Astrocyte of the hippocampus (primary cell): ENCODE measurements around the gene MEA1.
"Not testable (repeated sequence)": the region's sequence is repeated elsewhere in the genome, so short reads cannot be mapped to it uniquely, and the experiment has no call there.

Source experiments
- DNase-seq: peaks from one replicate; pipeline ENCODE4 v3.0.0; 2011; ENCODE audit warnings: low read depth, low spot score

MEA1 gene

DNA sequence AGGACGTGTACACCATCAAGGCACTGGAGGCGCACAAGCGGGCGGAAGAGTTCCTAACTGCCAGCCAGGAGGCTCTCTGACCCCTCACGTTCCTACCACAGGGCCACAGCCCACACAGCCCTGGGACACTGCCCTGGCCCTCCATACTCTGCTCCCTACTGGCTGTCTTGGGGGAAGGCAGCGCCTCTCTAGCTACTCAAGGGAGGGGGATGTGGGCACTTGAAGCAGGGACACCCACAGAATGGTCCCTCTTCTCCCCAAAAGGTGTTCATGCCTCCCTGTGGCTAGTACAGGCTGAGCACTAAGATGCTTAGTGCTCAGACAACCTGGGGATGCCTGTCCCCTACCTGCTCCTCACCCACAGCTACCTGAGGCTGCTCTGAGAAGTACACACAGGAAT is 2.5 kb downstream of the MEA1 start:
- no peak for DNase-seq

DNA sequence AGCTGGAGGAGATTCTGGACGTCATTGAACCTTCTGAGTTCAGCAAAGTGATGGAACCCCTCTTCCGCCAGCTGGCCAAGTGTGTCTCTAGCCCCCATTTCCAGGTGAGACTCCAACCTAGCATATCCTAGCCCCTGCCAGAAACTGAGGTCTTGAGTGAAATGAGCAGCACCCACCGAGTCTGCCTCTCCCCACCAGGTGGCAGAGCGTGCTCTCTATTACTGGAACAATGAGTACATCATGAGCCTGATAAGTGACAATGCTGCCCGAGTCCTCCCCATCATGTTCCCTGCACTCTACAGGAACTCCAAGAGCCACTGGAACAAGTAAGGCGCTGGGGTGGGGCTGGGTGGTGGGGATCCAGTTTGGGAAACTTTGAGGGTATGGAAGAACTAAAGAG is 4.6 kb downstream of the MEA1 start:
- DNase-seq = peak; percentile 43

DNA sequence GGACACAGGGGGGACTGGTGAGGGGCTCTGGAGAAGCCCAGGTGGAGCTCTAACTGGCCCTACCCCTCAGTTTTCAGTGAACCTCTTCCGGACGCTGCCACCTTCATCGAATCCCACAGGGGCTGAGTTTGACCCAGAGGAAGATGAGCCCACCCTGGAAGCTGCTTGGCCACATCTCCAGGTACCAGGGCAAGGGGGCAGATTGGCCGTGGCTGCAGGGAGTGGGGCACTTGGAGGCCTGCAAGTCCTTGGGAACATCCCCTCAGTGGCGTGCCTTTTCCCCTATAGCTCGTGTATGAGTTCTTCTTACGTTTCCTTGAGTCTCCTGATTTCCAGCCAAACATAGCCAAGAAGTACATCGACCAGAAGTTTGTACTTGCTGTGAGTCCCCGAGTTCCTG is 6.6 kb downstream of the MEA1 start:
- DNase-seq = no peak

DNA sequence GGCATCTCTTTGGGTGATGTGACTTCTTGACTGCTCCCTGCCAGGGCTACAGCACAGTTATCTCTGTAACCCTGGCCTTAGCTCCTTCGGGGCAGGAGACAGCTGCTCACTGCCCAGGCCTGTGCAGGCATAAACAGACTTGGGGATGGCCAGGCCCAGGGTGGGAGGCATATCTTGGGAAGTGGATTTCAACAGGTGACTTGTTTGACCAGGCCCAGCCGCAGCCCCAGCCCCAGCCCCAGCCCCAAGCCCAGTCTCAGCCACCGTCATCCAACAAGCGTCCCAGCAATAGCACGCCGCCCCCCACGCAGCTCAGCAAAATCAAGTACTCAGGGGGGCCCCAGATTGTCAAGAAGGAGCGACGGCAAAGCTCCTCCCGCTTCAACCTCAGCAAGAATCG is 7.5 kb downstream of the MEA1 start:
- DNase-seq = no peak

DNA sequence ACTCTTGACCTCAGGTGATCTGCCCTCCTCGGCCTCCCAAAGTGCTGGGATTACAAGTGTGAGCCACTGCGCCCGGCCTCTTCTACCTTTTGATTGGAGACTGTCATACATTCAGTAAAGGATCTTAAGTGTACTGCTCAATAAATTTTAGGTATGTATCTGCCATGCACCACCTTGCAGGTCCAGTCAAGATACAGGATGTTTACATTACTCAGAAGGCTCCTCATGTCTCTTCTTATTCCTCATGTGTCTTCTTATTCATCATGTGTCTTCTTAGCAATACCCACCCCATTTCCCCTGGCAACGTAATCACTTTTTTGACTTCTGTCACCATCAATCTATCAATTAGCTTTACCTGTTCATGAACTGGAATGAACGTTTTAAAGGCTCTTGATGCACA is 7.9 kb downstream of the MEA1 start:
- no peak for DNase-seq

DNA sequence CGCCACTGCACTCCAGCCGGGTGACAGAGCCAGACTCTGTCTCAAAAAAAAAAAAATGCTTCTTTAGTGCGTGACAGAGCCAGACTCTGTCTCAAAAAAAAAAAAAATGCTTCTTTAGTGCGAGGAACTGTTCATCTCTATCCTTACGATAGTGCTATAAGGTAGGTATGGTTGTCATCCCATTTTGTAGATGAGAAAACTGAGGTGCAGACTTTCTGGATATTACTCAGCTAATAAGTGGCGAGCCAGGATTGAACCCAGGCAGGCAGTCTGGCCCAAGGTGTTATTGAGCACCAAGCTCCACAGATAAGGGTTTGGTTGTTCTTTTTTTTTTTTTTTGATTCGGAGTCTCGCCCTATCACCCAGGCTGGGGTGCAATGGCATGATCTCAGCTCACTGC is 11.9 kb downstream of the MEA1 start:
- no peak for DNase-seq

DNA sequence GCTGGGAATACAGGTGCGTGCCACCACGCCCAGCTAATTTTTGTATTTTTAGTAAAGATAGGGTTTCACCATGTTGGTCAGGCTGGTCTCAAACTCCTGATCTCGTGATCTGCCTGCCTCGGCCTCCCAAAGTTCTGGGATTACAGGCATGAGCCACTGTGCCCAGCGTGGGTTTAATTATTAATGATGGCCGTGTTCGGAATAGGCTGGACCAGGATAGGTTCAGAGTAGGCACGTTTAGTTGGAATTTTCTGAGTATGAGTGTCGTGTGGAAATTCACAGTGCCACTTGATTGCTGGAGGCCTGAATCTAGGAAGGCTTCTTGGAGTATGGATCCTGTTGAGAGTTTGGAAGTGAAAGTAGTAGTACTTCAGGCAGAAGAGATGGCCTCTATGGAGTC is 15.5 kb downstream of the MEA1 start:
- not testable (repeated sequence) for DNase-seq

DNA sequence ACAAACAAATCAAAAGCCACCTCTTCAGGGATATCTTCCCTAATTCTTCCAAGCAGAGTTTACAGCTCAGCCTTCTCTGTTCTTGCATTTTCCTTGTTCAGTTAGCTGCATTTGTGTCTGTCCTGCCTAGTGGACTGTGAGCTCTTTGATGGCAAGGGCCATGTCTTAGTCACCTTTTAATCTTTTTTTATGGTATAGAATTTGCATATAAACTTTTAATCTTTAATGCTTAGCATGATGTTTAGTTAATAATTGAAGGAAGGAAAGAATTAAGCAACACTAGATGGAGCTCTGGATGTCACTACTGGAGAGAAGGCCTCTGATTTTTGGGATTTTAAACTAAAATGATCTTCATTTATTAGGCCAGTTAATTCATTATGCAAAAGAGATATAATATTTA is 17.2 kb downstream of the MEA1 start:
- DNase-seq = no peak

DNA sequence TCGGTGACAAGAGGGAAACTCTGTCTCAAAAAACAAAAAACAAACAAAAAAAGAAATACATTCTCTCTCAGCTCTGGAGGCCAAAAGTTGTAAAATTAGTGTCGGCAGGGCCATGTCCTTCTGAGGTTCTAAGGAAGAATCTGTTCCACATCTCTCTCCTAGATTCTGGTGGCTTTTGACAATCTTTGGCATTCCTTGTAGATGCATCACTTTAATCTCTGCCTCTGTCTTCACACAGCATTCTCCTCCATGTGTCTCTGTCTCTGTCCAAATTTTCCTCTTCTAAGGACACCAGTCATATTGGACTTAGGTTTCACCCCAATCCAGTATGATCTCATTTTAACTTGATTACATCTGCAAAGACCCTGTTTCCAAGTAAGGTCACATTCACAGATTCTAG is 20.3 kb downstream of the MEA1 start:
- no peak for DNase-seq

DNA sequence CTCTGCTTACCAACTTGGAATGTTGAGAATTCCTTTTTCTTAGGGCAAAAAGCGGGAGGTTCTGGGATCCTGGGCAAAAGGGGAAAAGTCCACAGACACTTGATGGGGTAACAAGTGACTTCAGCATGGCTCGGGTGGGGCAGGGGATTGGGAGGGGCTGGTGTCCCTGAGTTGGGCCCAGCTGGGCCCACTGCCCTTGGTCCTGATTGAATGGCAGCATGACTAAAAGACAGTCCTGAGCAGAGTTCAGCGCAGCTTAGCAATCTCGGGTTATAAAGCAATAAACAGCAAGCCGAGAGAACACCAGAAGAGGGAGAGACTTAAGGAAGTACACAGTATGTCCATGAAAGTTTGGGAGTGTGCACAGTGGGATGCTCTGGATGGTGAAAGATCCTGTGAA is 23.8 kb downstream of the MEA1 start:
- DNase-seq = no peak

DNA sequence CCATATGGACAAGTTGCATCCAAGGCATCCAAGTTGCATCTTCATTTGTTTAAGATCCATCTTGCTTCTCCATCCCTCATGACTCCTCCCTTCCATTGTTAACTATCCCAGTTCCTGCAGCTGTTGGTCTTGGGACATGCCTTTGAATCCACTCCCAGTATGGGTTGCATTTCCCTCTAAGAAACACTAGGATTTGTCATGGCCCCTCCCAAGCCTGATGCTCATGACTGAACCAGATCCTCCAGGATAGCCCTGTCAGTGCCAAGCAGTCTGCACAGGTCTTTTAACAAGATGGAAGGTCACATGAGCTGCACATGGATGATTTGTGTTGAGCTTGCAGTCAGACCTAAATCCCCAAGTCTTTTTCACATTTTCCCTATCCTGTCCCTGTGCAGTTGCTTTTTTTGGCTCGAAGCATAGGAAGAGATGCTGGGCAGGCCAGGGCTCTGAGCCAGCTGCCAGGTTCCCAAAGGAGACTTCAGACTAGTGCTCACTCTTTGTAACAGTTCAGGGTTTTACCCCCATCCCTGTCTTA is 25.2 kb downstream of the MEA1 start:
- DNase-seq = peak; percentile 49

DNA sequence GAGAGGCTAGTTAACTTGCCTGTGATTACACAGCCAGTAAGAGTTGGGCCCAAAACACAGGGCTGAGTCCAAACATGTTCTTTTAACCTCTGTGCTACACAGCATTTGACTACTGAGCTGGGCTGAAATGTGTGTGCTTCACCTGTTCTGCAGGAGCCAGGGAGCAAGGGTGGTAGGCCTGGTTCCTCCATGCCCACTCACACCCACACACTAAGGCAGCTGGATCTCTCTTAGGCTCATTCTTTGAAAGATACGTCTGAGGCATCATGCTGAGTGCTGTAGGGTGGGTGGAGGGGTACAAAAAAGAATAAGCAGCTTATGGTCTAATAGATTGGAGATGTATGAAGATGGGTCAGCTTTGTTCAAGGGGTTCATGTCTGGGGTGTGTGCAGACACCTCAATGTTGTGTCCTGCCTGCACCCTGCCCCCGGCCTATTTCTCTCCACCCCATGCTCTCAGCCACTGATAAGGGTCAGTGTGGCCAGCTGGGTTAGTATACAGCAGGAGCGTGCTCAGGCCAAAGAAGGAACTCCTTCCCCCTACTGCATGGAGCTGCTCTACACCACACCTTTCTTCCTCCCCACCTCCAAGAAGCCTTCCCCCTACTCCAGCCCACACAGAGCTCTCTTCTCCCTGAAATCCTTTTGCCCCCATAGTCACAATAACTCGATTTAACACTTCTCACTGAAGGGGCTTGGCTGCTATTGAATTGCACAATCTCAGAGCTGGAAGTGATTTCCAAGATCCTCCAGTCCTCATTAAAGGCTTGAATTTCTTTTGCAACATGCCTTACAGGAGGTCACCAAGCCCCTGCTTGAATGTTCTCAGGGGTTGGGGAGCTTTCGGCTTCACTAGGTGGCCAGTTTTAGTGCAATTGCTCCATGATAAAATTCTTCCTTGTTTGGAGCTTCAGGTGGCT is 26.0 kb downstream of the MEA1 start:
- no peak for DNase-seq

DNA sequence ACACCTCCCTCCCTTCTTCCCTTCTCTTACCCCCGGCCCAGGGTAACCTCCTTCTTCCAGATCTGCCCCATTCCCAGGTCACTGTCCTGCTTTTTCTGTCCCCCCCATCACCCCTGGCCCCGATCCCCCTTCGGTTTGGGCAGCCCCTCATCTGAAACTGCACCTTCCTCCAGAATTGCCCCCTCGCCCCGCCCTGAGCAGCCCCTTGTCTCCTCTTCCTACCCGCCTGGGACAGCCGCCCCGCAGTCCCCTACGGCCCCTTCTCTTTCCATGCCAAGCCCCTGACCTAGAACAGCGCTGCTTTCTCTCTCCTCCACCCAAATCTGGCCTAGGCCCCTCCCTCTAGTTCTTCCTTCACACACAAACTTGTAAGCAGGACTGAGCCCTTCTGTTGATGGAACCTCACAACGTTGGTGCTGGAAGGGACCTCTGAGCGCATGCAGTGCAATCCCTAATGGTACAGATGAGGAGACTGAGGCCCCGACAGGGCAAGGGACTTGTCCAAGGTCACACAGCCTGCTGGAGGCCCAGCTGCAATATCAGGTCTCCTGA is 28.7 kb downstream of the MEA1 start:
- DNase-seq = peak; percentile 31

DNA sequence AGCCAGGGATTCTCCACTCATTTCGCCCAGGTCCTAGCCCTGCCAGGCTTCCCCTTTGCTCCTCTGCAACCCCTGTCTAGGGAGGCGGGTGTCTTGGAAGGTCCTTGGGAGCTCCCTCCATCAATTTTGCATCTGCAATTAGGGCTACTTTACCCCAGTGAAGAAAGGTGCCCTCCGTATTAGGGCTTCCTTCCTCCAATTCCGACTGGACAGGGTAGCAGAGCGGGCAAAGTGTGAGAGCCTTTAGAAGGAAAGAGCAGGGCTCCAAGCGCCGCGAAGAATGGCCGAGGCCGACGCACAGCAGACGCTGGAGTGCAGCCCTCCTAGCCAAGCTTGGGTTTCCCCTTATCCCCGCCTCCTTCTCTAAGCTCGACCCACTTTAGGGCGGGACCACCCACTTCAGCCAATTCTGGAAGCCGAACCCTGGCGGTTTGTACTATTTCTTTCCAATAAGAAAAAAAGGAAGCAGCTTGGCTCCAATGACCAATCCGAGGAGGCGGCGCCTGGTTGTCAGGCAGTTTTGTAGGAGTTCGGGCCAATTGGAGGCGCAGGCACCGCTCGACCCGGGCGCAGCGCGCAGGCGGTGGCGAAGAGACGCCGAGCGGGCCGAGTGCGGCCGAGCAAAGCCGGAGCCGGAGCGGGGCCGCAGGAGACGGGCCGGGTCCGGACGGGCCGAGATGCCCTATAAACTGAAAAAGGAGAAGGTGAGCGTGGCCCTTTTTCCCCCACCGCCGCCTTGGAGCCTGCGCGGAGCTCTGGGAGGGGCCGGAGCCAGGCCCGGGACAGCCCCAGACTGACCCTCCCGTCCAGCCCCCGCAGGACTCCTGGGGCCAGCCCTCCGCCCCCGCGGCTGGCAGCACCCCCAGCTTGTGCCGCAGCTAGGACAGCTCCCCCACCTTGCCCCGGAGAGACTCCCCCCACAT is 29.5 kb downstream of the MEA1 start, which contains the start of gene PPP2R5D:
TSS of gene PPP2R5D (plus strand) at position 570 of the 923 bp plus-strand sequence. CDS start at position 678, 108 bp downstream.
- peak; percentile 99 for DNase-seq

DNA sequence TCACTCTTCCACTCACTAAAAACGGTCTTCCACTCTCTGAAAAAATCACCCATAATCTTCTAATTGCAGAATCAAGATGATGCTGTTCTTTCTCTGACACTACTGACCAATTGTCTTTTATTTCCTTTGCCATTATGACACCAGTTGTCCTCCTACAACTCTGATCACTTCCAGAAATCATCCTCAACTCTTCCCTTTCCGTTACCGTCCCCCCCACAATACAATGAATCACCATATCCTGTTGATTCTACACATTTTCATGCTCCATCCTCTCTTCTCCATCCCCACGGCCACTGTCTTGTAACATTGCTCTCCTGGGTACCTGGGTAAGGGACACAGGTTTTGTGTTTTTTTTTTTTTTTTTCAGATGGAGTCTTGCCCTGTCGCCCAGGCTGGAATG is 31.9 kb downstream of the MEA1 start:
- no peak for DNase-seq

DNA sequence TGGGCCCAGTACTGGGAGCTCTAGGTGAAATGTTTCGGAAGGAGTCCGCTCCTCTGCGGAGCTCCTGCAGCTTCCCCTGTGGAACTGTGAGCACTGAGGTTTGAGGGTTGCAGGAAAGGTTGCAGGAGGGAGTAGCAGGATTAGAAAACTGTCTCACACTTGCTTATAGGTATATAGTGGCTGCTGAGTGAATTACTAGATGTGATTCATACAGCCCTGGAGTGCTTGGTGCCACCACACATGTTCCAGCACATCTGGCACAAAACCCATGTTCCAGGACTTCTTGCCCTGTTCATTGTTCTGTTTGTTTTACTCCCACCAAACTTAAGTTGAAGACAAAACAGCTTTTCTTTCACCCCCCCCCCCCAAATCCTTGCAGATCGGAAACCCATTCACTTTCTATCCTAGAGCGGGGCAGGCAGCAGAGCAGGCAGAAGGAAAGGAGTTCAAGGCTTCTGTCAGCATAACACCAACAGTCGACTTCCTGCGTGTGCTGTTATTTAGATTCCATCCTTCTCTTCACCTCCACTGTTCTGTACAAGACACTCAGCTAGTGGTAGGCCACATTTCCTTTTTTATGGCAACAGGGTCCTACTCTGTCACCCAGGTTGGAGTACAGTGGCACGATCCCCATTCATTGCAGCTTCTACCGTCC is 34.1 kb downstream of the MEA1 start:
- no peak for DNase-seq

DNA sequence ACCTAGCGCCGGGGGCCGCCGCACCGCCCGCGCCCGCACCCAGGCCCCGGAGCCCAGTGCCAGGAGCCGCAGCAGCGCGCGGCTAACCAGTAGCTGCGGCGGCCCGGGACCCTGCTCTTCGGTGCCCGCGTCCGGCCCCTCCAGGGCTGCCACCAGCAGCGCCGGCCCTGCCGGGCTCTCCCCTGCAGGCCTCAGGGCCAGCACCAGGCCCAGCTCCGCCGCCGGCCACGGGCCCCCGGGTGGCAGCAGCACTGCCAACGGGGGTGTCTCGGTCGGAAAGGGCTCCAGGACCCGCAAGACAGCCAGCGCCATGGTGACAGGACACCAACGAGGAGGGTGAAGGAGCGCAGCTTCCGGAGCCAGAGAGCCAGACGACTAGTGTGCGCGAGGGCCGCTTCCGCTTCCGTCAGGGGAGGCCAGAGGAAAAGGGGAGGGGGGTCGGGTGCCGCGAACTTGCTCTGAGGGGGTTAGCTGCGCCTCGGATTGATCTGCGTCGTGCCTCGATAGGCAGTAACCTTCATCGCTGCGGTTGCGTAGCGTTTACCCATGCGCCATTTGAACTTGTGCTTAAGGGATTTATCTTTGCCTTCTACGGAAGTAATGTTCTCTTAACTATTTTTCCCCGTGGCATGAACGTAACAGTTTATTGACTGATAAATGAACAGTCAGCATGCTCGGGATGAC is 34.8 kb downstream of the MEA1 start, which contains the start of gene PEX6:
TSS of gene PEX6 (minus strand) at position 343 of the 684 bp plus-strand sequence. CDS start at position 312, 31 bp downstream.
- DNase-seq = peak; percentile 87

DNA sequence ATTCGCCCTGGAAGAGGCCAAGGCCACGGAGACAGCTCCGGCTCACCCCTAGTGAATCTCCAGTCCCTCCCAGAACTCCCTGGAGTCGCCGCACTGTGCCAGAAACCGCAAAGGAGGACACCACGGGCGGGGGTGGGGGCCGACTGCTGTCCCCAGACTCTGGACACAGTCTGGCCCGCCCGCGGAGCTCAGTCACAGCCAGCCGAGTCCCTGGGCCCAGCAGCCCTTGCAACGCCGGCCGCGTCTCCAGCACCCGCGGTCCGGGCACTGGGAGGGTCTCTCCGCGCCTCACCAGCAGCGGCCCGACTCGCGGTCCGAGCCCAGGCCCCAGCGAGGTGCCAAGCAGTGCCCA is 35.3 kb downstream of the MEA1 start:
- no peak for DNase-seq

DNA sequence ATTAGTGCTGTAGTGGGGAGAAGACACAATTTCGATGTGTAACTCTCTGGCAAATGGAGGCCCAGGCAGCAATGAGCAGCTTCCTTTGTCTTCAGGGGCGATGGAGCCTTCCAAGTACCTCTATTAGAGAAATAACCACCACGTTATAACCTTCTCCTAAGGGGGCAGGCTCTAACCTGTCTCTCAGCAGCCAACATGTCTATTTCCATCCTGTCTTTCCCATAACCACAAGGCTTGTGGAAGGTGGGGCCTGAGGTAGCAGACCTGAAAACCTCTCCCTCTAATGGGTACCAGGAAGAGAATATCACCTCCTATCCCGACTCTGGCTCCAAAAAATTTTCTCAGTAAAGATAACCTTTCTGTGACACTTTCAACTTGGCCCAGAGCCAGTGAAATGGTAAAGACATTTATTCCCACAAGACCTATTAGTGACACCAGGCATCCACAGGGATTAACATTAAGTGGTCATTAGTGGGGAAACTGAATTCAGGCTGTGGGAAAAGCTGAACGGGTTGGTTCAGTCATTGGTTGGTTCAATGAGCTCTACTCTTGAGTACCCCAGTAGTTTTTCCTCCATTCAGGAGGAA is 38.7 kb downstream of the MEA1 start:
- DNase-seq = no peak

DNA sequence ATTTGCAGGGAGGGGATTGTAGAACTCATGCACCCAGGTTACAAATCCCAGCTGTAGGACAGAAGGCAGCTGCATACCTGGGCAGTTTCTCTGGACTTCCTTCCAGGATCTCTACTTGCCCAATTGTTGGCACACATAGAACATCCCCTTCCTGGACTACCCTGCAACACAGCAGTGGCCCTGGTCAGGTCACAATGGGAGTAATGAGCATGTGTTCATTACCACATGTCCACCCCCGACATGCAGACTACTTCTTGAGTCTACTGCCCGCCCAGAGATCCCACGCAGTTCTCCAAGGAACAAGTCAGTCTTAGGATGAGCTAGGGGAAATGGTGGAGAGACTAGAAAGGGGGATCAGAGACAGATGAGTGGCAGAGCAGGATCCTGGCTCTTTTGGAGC is 39.8 kb downstream of the MEA1 start:
- DNase-seq = no peak
